HG02642 (cell line): Measurements from ENCODE around the gene ASTN2.

Experiments
- ATAC-seq: cut with Tn5 transposase; IDR thresholded peaks from one replicate; pipeline ENCODE4 v1.9.1; 2021; ENCODE audit warnings: mild to moderate bottlenecking; ENCODE audit not compliant: unreplicated experiment, poor library complexity

Gene ASTN2

GRCh38 chr9:117187498-117187897 lies 227.4 kb downstream of the ASTN2 start:
- no peak for ATAC-seq

GRCh38 chr9:117184173-117184572 lies 230.7 kb downstream of the ASTN2 start:
- ATAC-seq = no peak

DNA sequence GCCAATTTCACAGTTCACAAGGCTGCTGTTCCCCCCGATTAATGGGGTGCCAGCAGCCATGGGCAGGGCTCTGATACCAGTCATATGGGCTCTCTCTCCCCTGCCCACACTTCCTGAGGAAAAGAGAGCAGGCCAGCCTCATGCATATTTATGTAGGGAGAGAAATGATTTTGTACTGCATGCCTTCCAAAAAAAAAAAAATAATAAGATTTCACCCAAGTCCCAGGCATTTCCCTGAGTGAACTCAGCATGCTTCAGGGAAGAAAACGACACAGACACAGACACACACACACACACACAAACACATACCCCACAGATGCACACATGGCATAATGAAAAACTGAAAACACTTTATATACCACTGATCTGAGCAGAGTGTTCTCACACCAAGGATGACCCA lies 232.8 kb downstream of the ASTN2 start:
- no peak for ATAC-seq

GRCh38 chr9:117180896-117181445 lies 233.9 kb downstream of the ASTN2 start:
- no peak for ATAC-seq

DNA sequence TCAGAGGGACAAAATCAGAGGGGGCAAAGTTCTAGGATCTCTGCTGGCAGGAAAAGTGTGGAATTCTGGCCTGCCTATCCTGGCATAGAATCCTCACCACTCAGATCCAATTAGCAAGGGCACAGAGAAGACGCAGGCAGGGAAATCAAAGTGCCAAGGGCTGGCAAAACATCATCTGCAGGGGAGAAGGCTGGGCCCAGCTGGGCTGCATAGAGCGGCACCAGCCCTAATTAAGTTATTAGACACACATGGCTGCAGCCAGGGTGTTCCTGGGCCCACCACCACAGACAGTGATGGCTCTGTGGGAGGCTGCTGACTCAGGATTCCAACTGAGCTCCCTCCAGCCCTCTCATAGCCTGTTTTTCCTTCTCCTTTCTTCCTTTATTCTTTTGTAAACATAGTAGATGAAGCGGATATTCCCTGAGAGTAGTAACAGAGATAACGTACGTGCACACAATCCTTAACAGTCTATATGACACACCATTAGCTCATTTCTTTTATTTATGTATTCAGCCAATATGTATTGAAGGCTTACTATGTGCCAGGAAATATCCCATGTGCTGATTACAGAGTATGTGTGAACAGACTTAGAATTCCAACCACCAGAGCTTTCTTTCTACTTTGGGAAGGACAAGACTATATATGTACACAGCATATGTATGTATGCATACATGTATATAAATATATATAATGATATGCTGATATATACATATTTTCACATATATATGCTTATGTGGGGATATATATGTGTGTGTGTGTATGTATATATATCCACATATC lies 236.1 kb downstream of the ASTN2 start:
- ATAC-seq = no peak

DNA sequence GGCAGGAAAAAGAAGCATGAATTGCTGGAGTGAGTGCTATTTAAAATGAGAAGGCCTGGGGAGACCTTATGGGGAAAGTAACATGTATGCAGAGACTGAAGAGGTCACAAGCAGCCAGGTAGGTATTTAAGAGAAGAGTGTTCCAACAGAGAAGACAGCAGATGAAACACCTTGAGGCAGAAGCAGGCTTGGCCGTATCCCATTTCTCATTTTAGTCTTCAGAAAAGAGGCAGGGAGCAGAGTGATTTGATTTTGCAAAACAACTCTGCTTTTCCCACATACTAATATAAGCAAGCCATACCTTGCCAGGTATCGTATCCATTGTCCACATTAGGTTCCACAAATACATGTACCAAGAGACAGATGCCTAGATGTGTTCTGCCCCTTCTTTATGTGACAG lies 244.3 kb downstream of the ASTN2 start:
- ATAC-seq = no peak

DNA sequence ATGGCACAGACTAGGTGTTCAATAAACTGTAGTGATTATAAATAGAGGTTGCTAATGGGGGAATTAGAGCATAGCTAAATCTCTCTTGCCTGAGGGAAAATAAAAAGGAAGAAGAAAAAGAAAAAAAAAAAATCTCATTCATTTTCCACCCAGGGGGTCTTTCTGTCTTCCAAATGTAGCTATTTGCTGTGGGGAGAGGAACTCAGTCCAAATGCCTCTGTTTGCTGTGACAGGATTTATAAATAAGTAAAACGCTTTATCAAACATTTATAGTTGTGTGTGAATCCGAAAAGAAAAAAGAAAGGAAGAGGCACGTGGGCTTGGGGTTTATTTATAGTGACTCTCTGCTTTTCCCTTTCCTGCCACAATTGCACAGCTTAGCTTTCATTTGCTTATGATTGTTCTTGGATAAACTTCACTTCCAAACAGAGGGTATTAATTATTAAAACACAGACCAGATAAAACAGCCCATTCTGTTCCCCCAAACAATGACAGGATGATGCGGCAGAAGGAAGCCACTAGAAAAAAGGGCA lies 245.7 kb downstream of the ASTN2 start:
- no peak for ATAC-seq

GRCh38 chr9:117164512-117164911 lies 250.3 kb downstream of the ASTN2 start:
- no peak for ATAC-seq

- no peak for ATAC-seq
Measured at GRCh38 chr9:117160254-117160653, 254.6 kb downstream of the ASTN2 start.

GRCh38 chr9:117156771-117157535 lies 257.9 kb downstream of the ASTN2 start:
- ATAC-seq = no peak

- ATAC-seq = no peak
Measured at GRCh38 chr9:117156144-117156688, 258.6 kb downstream of the ASTN2 start.

- ATAC-seq = no peak
Measured at GRCh38 chr9:117153021-117153420, 261.8 kb downstream of the ASTN2 start.

- no peak for ATAC-seq
Measured at GRCh38 chr9:117151716-117152115, 263.1 kb downstream of the ASTN2 start.

DNA sequence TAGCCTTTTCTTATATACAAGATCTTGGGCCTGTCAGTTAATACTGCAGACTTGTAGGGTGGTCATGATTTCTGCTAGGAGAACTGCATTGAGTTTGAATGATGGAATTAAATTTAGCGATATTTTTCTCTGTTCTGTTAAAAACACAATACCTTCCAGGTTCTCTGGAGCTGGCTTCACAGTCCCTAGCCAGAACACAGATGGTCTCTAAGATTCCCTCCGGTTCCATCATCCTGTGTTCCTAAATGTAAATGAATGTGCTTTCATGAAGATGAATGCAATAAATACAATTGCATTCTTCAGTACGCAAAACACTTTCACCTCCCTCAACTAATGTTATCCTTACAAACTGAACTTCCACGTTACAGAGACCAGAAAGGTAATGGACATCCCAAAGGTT lies 264.9 kb downstream of the ASTN2 start:
- no peak for ATAC-seq

DNA sequence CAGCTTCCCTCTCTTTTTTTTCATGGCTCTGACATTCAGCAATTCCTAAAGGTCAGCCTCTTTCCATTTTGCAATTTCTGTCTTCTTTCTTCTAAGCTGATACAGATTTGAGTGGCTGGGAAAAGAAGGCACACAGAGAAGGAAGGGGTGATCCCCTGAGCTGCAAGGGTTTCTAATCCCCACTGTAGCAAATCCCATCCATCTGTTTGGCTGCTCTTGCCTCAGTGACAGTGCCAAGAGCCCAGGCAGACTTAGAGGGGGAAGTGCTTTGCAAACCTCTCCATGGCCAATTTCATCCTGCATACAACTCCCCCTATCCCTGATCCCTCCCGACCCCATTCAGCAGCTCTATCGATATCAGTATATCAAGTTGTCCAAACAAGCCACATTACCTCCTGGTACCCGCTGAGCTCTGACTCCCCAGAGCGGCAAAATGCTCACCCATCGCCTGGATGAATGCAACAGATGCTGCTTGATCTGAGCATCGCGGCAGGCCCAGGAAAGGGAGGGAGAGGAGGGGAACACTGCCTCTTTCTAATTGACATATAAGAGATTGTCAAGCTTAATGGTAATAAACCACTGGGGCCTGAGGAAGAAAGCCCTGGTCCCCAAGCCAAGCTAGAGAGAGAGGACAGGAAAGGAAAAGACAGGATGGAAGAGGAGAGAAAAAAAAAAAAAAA lies 268.9 kb downstream of the ASTN2 start:
- ATAC-seq = no peak

DNA sequence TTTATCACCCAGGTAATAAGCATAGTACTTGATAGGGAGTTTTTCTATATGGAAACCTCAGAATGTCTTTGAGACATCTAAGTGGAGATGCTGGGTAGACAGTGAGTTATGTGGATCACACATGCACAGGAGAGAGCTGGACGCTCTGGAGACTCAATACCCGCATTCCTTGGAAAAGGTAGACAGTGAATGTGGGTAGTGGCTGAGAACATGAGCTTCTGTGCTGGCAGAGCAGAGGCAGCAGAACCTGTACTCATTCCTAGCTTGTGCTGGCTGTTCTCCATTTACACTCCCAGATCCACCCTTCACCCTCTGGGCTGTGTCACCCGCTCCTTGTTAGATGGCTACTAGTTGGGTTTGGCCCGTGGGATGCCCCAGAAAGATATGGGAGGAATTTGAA lies 269.8 kb downstream of the ASTN2 start:
- ATAC-seq = no peak

DNA sequence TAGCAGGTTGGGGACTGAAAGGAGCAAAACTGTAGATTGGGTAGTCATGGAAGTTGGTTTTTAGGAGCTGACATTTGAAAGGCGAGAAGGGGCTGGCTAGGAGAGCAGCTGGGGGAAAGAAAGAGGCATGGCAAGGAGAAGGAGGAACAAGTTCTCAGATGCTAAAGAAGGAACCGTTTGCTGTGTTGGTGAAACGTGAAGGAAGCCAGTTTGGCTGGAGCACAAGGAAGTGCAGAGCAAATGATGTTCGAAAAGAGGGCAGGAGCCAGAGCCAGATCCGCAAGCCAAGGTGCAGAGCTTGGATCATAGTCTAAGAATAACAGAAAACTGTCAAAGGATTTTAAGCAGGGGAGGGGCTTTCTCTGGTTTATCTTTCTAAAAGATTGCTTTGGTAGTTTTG lies 276.6 kb downstream of the ASTN2 start:
- ATAC-seq = no peak

GRCh38 chr9:117136461-117136860 lies 278.4 kb downstream of the ASTN2 start:
- no peak for ATAC-seq

DNA sequence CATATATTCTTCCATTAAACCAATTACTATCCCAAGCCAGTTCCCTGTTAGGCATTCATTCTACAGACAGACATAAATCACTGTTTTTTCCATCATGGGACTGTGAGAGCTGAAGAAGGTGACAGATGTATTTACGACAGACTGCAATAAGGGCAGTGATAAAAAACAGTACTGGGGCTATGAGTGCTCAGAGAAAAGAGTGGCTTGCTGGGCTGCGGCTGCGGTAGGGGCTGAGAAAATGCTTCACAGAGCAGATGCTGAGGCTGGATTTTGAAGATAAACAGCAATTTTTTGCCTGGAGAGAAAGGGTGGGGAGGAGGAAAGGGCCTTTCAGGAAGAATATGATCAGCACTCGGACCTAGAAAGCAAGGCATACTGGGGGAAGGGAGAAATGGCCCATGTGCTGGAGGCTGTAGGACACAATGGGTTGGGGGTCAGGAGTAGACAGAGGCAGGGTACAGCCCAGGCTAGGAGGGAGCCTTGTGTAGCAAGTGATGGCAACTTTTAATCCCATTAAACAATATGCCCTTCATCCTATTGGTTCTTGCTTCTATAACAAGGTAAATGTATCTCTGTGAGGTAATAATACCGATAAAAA lies 279.3 kb downstream of the ASTN2 start:
- no peak for ATAC-seq
